A549 (cell line): ENCODE results near the gene CDK18. TPM values are rescaled to one million over a fixed set of nuclear protein-coding genes. Genes with fewer than 3 reads are reported as not detected.

Experiments
- ATAC-seq, 2 experiments: fragments of 200-7000 bp in 1 of 2; fragments of >200 bp in 1 of 2; cut with Nextera tagmentation in 1 of 2; cut with Tn5 transposase in 1 of 2; 3 replicates each; pipeline versions ENCODE4 v1.8.0 to v1.9.1; 2018 to 2020; ENCODE audit warnings: mild to moderate bottlenecking in 1 of 2, moderate library complexity in 1 of 2
- CTCF ChIA-PET: fragments of 300-600 bp; sonication (Branson Sonifier 250); formaldehyde crosslinking; extraction: SDS; loops from one replicate; lab custom pipeline; 2021; ENCODE audit warnings: antibody characterized with exemption, inconsistent platforms; lab: Yijun Ruan, JAX
- POLR2A ChIA-PET: fragments of 350-600 bp; formaldehyde crosslinking; extraction: SDS; loops from one replicate; lab custom pipeline; 2021; ENCODE audit warnings: antibody characterized with exemption, inconsistent platforms; lab: Yijun Ruan, JAX
- DNase-seq, 2 experiments: peaks; one replicate each; pipeline versions ENCODE4 v3.0.0 to v3.0.0-alpha.2; 2011 to 2016; ENCODE audit warnings: low read depth in 1 of 2, low spot score in 1 of 2
- FAIRE-seq: peaks from 2 replicates; lab custom pipeline; 2011; peaks lifted over from hg19 to GRCh38; lab: Jason Lieb, UNC
- H3K27ac ChIP-seq, 2 experiments: fragments of >200 bp; sonication (Bioruptor Twin); formaldehyde crosslinking; 3 replicates each; pipeline ENCODE4 v1.5.1; 2016 to 2017
- H3K4me1 ChIP-seq: fragments of >200 bp; sonication (Bioruptor Twin); formaldehyde crosslinking; 3 replicates; pipeline ENCODE4 v1.6.1; 2016
- H3K4me2 ChIP-seq: fragments of >200 bp; sonication (Bioruptor Twin); formaldehyde crosslinking; 3 replicates; pipeline ENCODE4 v1.6.1; 2016
- H3K4me3 ChIP-seq: fragments of >200 bp; sonication (Bioruptor Twin); formaldehyde crosslinking; 3 replicates; pipeline ENCODE4 v1.5.1; 2016
- H3K9me3 ChIP-seq: fragments of >200 bp; sonication (Bioruptor Twin); formaldehyde crosslinking; 3 replicates; pipeline ENCODE4 v1.6.1; 2016
- BHLHE40 ChIP-seq: IDR thresholded peaks from 2 replicates; pipeline ENCODE4 v1.6.1; 2012; ENCODE audit warnings: low read depth, low read length, inconsistent platforms
- CBX8 ChIP-seq: fragments of 200-600 bp; sonication (generic); IDR thresholded peaks from 2 replicates; pipeline ENCODE4 v1.6.1; 2016
- CEBPB ChIP-seq, 2 experiments: fragments of >200 bp in 1 of 2; sonication (Bioruptor Twin) in 1 of 2; formaldehyde crosslinking in 1 of 2; IDR thresholded peaks; 2 replicates each; pipeline ENCODE4 v1.6.1; 2012 to 2016
- CHD2 ChIP-seq: fragments of 150-350 bp; IDR thresholded peaks from 2 replicates; pipeline ENCODE4 v1.6.1; 2014; ENCODE audit warnings: low read length; ENCODE audit not compliant: partially characterized antibody
- EHF ChIP-seq: fragments of 250-450 bp; sonication (Bioruptor Pico); IDR thresholded peaks from 2 replicates; pipeline ENCODE4 v1.5.0; 2020; ENCODE audit warnings: mild to moderate bottlenecking
- EHMT2 ChIP-seq: fragments of 200-600 bp; sonication (generic); IDR thresholded peaks from 2 replicates; pipeline ENCODE4 v1.6.1; 2016; ENCODE audit warnings: antibody characterized with exemption, low read depth, mild to moderate bottlenecking, moderate library complexity
- FOSB ChIP-seq: fragments of 250-450 bp; sonication (Bioruptor Pico); IDR thresholded peaks from 2 replicates; pipeline ENCODE4 v1.5.0; 2020; ENCODE audit warnings: mild to moderate bottlenecking, moderate library complexity
- HDAC2 ChIP-seq: fragments of 200-600 bp; sonication (generic); IDR thresholded peaks from 2 replicates; pipeline ENCODE4 v1.6.1; 2016
- HEYL ChIP-seq: fragments of 250-450 bp; sonication (Bioruptor Pico); IDR thresholded peaks from 2 replicates; pipeline ENCODE4 v1.8.0; 2021; ENCODE audit warnings: mild to moderate bottlenecking, moderate library complexity
- HOXA7 ChIP-seq: fragments of 250-450 bp; sonication (Bioruptor Pico); IDR thresholded peaks from 2 replicates; pipeline ENCODE4 v1.5.0; 2020; ENCODE audit warnings: mild to moderate bottlenecking, moderate library complexity
- HOXB13 ChIP-seq: fragments of 250-450 bp; sonication (Bioruptor Pico); IDR thresholded peaks from 2 replicates; pipeline ENCODE4 v1.5.0; 2020; ENCODE audit warnings: low read depth, mild to moderate bottlenecking, moderate library complexity
- HOXB5 ChIP-seq: fragments of 250-450 bp; sonication (Bioruptor Pico); IDR thresholded peaks from 2 replicates; pipeline ENCODE4 v1.5.0; 2020; ENCODE audit warnings: mild to moderate bottlenecking, moderate library complexity
- JUNB ChIP-seq: fragments of >200 bp; sonication (Bioruptor Twin); formaldehyde crosslinking; IDR thresholded peaks from 2 replicates; pipeline ENCODE4 v1.6.1; 2016
- KDM5A ChIP-seq: fragments of 200-600 bp; sonication (generic); IDR thresholded peaks from 2 replicates; pipeline ENCODE4 v1.6.1; 2016; ENCODE audit warnings: antibody characterized with exemption, mild to moderate bottlenecking
- MAFK ChIP-seq: fragments of 450-650 bp; IDR thresholded peaks from 2 replicates; pipeline ENCODE4 v1.6.1; 2014; ENCODE audit not compliant: partially characterized antibody
- MYC ChIP-seq: IDR thresholded peaks from 2 replicates; pipeline ENCODE4 v1.6.1; 2012; ENCODE audit warnings: mild to moderate bottlenecking, inconsistent platforms, low read length, improper control_type of control experiment, borderline replicate concordance
- POLR2A ChIP-seq: IDR thresholded peaks from 2 replicates; pipeline ENCODE4 v1.6.1; 2012; ENCODE audit warnings: mild to moderate bottlenecking, low read length
- POLR2AphosphoS2 ChIP-seq: conservative IDR thresholded peaks from 2 replicates; pipeline ENCODE4 v1.6.1; 2012; ENCODE audit warnings: low read length, improper control_type of control experiment, inconsistent platforms
- RARB ChIP-seq: fragments of 250-450 bp; sonication (Bioruptor Pico); IDR thresholded peaks from 2 replicates; pipeline ENCODE4 v1.8.0; 2021; ENCODE audit warnings: mild to moderate bottlenecking, moderate library complexity
- RCOR1 ChIP-seq: fragments of 150-350 bp; IDR thresholded peaks from 2 replicates; pipeline ENCODE4 v1.6.1; 2014; ENCODE audit warnings: antibody characterized with exemption, low read length, low read depth
- RFX5 ChIP-seq: fragments of 450-650 bp; IDR thresholded peaks from 2 replicates; pipeline ENCODE4 v1.7.1; 2014; ENCODE audit warnings: antibody characterized with exemption, mild to moderate bottlenecking, moderate library complexity
- WGBS: methylation state at CpG from one replicate; pipeline ENCODE4 v1.1.6; 2017; ENCODE audit errors: missing lambda C conversion rate; 5-methylcytosine and 5-hydroxymethylcytosine counted together
- polyA plus RNA-seq, 4 experiments: library from polyadenylated mRNA; depleted of rRNA in 3 of 4; stranded (reverse); fragments of >200 nt; fragmentation: RNase III in 1 of 4; extraction: RNeasy Plus Mini Kit Qiagen cat#74134 plus additional on column Dnase treatment in 1 of 4; gene quantifications; 2 replicates in 3 of 4; 3 replicates in 1 of 4; pipeline ENCODE4 v1.2.3, GENCODE V29; 2011 to 2017
- TF ChIP-seq, protein P1 (sequence below): fragments of >200 bp; sonication (Bioruptor Twin); formaldehyde crosslinking; IDR thresholded peaks from 3 replicates; pipeline ENCODE4 v1.5.1; 2016
- TF ChIP-seq, protein P2 (sequence below): IDR thresholded peaks from 2 replicates; pipeline ENCODE4 v1.6.1; 2012; ENCODE audit warnings: low read depth, borderline replicate concordance
- TF ChIP-seq, protein P3 (sequence below): fragments of 150-350 bp; IDR thresholded peaks from 2 replicates; pipeline ENCODE4 v1.6.1; 2014; ENCODE audit warnings: low read depth, mild to moderate bottlenecking, low read length
- TF ChIP-seq, protein P4 (sequence below): fragments of 250-450 bp; sonication (Bioruptor Pico); IDR thresholded peaks from 2 replicates; pipeline ENCODE4 v1.5.0; 2021; ENCODE audit warnings: mild to moderate bottlenecking, moderate library complexity, borderline replicate concordance
- TF ChIP-seq, protein P5 (sequence below): IDR thresholded peaks from 2 replicates; pipeline ENCODE4 v1.6.1; 2012

CDK18 gene
- polyA plus RNA-seq, 2 of the 4 experiments (the other 2 are of a cell fraction), result 0.75 to 2.0 TPM

DNA sequence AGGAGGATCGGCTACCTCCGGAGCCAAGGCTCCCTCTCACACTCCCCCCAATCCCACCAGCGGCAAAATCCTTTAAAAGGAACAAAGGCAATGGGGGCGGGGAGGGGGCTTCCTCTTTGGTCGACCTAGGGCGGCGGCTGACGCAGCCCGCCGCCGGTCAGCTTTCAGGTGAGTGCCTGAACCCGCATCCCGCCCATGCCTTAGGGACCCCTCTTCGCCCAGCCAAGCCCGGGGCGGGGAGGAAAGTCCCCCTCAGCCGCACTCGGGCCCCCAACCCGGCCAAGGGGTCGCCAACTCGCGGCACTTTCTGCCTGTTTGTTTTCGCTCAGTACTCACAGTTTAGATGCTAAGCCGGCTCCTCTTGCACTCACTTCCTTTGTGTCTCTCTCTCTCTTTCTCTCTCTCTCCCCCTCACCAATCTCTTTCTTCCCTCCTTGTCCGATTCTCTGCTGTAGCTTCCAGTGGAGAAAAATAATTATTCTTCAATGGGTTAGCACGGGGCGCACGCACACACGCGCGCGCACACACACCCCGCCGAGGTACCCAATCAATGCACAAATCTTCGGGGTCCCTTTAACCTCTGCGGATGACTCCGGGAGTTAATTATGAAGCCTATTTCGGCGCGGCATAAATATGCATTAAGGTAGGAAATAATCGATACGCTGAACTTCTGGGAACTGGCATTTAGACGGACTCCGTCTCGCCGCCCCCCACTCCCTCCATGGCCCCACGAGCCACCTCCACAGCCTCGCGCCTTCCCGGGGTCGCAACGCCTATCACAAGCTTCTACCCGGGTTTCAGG lies 48.7 kb upstream of the CDK18 start, which contains the start of gene BLACAT1:
Gene BLACAT1 (minus strand): TSS at position 465 of the 802 bp plus-strand sequence.
- Histone ChIP-seq H3K4me3 (peak within 1 kb of the TSS; percentile 45), H3K27ac (no peak within 1 kb of the TSS), H3K4me1 (peaks cover 15% of the 10 kb centered on the region), H3K9me3 (no peaks in the 10 kb centered on the region), H3K4me2 (peak within 1 kb of the TSS; percentile 90)
- FAIRE-seq (no peak), DNase-seq (no peak), ATAC-seq (no peak)
- CTCF ChIA-PET, result interaction anchor here (0.8 to 9.6 kb wide), 8 partner anchors 15 to 480 kb away, joined by 3 to 63 read pairs (median 9); no protein-coding TSS in a partner anchor
- 36% methylated on average over 39 of the region's 53 CpGs for WGBS
- TF ChIP-seq KDM5A (no peak), RFX5 (no peak), HDAC2 (no peak), BHLHE40 (no peak), EHF (CRISPR knock-in tag) (no peak), POLR2A (no peak), CBX8 (no peak), HOXB5 (CRISPR knock-in tag) (no peak), HOXA7 (CRISPR knock-in tag) (no peak), MAFK (no peak), JUNB (no peak)
- TF ChIP-seq, protein P1, sequence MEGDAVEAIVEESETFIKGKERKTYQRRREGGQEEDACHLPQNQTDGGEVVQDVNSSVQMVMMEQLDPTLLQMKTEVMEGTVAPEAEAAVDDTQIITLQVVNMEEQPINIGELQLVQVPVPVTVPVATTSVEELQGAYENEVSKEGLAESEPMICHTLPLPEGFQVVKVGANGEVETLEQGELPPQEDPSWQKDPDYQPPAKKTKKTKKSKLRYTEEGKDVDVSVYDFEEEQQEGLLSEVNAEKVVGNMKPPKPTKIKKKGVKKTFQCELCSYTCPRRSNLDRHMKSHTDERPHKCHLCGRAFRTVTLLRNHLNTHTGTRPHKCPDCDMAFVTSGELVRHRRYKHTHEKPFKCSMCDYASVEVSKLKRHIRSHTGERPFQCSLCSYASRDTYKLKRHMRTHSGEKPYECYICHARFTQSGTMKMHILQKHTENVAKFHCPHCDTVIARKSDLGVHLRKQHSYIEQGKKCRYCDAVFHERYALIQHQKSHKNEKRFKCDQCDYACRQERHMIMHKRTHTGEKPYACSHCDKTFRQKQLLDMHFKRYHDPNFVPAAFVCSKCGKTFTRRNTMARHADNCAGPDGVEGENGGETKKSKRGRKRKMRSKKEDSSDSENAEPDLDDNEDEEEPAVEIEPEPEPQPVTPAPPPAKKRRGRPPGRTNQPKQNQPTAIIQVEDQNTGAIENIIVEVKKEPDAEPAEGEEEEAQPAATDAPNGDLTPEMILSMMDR, result no peak
- TF ChIP-seq, all 56 proteins: peak for 0
- POLR2A ChIA-PET, result no interaction called here

DNA sequence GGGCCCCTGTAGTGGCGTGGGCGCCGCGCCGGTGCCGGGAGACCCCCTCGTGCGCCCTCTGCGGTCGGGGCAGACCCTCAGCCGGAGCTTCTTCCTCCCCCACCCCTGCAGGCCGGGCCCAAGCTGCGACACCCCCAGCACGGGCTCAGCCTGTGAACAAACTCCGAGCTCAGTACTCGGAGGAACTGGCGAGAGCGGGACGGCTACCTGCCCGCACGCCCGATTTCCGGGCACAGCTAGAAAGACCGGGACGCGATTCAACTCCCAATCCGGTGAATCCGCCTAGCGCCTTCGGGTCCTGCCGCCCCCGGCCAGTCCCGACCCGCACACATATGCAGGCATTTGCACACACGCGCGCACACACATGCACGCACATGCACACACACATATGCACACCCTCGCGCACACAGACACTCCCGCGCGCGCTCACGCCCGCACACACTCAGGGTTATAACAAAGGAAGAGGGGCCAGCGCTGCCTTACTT lies 48.0 kb upstream of the CDK18 start:
- CTCF ChIA-PET, result interaction anchor here (1.0 to 9.6 kb wide), 8 partner anchors 7 to 67 kb away, joined by 3 to 63 read pairs (median 8); no protein-coding TSS in a partner anchor
- H3K4me3 ChIP-seq, result peak overlapping the region; percentile 45
- H3K27ac ChIP-seq, result no peak overlapping the region
- no peak for TF ChIP-seq MYC
- TF ChIP-seq BHLHE40, result no peak
- TF ChIP-seq CEBPB (IDR thresholded peaks at IDR 0.05), result no peak
- TF ChIP-seq, protein P2, sequence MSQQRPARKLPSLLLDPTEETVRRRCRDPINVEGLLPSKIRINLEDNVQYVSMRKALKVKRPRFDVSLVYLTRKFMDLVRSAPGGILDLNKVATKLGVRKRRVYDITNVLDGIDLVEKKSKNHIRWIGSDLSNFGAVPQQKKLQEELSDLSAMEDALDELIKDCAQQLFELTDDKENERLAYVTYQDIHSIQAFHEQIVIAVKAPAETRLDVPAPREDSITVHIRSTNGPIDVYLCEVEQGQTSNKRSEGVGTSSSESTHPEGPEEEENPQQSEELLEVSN, result no peak
- TF ChIP-seq, protein P3, sequence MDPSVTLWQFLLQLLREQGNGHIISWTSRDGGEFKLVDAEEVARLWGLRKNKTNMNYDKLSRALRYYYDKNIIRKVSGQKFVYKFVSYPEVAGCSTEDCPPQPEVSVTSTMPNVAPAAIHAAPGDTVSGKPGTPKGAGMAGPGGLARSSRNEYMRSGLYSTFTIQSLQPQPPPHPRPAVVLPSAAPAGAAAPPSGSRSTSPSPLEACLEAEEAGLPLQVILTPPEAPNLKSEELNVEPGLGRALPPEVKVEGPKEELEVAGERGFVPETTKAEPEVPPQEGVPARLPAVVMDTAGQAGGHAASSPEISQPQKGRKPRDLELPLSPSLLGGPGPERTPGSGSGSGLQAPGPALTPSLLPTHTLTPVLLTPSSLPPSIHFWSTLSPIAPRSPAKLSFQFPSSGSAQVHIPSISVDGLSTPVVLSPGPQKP, result no peak
- TF ChIP-seq RARB, result no peak
- no peak for TF ChIP-seq HEYL
- no peak for TF ChIP-seq MAFK
- no peak for TF ChIP-seq FOSB
- TF ChIP-seq POLR2AphosphoS2, result no peak
- TF ChIP-seq HOXB13 (CRISPR knock-in tag), result no peak
- no peak for TF ChIP-seq HOXA7 (CRISPR knock-in tag)
- TF ChIP-seq, protein P4, sequence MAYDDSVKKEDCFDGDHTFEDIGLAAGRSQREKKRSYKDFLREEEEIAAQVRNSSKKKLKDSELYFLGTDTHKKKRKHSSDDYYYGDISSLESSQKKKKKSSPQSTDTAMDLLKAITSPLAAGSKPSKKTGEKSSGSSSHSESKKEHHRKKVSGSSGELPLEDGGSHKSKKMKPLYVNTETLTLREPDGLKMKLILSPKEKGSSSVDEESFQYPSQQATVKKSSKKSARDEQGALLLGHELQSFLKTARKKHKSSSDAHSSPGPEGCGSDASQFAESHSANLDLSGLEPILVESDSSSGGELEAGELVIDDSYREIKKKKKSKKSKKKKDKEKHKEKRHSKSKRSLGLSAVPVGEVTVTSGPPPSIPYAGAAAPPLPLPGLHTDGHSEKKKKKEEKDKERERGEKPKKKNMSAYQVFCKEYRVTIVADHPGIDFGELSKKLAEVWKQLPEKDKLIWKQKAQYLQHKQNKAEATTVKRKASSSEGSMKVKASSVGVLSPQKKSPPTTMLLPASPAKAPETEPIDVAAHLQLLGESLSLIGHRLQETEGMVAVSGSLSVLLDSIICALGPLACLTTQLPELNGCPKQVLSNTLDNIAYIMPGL (CRISPR knock-in tag), result no peak
- no peak for TF ChIP-seq CHD2
- TF ChIP-seq, protein P5, sequence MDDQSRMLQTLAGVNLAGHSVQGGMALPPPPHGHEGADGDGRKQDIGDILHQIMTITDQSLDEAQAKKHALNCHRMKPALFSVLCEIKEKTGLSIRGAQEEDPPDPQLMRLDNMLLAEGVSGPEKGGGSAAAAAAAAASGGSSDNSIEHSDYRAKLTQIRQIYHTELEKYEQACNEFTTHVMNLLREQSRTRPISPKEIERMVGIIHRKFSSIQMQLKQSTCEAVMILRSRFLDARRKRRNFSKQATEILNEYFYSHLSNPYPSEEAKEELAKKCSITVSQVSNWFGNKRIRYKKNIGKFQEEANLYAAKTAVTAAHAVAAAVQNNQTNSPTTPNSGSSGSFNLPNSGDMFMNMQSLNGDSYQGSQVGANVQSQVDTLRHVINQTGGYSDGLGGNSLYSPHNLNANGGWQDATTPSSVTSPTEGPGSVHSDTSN, result no peak
- no peak for TF ChIP-seq EHMT2
- TF ChIP-seq RCOR1, result no peak
- peak overlapping the region; percentile 90 for H3K4me2 ChIP-seq
- FAIRE-seq (no peak), ATAC-seq (peak in 1 of 2 experiments; percentile 50; a peak in 3 of 6 replicates), DNase-seq (no peak)
- H3K4me1 ChIP-seq, result peaks cover 15% of the 10 kb centered on the region
- WGBS, result 4% methylated on average over 36 of the region's 47 CpGs
- no peaks in the 10 kb centered on the region for H3K9me3 ChIP-seq
- POLR2A ChIA-PET, result no interaction called here
